ENCODE results near the gene GDPD5.
A peak's percentile ranks its signal among the peaks of the same experiment; 100 is the strongest.
"Not testable (repeated sequence)": the region's sequence is repeated elsewhere in the genome, so short reads cannot be mapped to it uniquely, and the experiment has no call there.

GDPD5 gene

DNA sequence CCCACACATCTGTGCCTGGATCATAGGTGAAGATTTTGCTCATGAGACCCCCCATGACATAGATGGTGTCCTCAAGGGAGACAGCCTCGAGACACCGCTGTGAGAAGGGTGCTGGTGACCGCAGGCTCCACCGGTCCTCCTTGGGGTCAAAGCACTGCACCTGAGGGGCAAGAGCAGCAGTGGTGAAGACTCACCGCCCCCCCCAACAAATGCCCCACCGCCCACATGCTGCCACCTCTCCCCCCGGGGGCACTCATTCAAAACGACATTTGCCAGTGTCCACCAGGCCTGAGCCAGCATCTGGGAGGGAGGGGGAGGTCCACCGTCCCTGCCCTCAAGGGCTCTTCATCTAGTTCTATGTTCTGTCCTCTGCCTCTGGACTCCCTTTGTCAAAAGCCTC, 102.0 kb downstream of the GDPD5 start:
- no peak for DNase-seq

DNA sequence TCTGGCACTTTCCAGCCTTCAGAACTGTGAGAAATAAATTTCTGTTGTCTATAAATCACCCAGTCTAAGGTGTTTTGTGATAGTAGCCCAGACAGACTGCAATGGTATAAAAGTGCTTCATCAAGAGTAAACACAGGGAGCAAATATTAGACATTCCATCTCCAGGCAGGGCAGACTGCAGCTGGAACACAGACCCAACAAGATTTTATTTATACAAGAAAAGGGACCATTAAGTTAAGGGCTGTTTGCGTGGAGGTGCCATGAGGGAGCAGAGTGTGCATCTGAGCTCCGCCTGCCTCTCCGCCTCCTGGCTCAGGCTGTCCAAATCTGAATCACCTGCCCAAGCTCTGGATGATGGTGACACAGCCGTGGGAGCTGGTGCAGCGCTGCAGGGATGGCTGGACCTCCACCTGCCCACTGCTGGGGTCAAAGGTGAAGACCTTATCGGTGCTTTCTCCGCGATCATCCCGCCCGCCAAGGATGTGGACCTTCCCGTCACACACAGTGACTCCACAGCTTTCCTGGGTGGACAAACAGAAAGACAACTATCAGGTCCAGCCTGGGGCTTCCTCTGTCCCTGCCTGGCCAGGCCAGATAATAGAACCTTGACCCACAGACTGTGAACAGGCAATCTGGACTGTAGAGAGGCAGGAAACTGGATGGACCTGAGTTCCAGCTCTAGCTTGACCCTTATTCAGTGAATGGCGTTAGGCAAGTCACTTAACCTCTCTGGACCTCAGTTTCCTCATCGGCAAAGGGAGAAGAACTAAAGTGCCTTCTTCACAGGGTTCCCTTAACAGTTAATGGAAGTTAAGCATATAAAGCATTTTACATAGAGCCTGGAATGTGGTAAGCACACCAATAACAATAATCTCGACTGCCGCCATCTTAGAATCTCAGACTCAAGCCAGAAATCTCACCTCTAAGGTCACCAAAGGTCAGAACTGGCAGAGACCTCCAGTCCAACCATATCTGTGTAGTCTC, 103.2 kb downstream of the GDPD5 start:
- no peak for DNase-seq

DNA sequence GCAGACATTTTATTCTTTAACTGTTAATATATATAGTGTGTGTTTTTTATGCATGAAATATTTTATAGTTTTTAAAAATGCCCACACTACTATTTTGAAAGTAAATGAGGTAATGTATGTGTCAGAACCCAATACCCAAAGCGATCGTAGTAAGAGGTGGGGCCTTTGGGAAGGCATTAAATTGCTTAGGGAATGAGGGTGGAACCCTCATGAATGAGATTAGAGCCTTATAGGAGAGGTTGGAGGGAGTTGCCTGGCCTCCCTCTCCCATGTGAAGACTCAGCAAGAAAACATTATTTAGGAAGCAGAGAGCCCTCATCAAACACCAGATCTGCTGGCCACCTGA, 103.9 kb downstream of the GDPD5 start:
- DNase-seq: no peak

DNA sequence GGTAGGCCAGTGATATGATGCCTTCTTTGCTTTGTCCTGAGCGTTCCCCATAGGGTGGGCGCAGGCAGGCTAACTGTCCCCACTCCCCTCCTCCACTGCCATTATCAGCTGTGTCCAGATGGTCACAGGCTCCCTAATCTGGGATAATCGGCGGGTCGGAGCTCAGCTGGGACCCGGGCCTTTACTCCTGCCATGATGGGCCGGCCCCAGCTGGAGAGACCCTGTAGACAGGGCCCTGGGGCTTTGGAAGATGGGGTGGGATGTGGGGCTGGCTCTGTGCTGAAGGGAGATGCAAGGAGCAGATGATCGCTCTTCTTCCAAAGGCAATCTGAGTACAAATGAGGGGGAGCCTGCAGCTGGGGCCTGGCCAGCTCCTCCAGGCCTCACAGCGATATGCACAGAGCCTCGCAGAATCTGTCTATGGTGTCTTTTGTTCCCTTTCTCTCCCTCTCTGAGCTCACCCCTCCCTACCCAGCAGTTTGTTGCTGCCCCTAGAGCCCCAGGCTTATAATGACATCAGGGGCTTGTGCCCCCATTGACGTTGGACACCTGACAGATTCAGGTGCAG, 104.6 kb downstream of the GDPD5 start:
- no peak for DNase-seq

DNA sequence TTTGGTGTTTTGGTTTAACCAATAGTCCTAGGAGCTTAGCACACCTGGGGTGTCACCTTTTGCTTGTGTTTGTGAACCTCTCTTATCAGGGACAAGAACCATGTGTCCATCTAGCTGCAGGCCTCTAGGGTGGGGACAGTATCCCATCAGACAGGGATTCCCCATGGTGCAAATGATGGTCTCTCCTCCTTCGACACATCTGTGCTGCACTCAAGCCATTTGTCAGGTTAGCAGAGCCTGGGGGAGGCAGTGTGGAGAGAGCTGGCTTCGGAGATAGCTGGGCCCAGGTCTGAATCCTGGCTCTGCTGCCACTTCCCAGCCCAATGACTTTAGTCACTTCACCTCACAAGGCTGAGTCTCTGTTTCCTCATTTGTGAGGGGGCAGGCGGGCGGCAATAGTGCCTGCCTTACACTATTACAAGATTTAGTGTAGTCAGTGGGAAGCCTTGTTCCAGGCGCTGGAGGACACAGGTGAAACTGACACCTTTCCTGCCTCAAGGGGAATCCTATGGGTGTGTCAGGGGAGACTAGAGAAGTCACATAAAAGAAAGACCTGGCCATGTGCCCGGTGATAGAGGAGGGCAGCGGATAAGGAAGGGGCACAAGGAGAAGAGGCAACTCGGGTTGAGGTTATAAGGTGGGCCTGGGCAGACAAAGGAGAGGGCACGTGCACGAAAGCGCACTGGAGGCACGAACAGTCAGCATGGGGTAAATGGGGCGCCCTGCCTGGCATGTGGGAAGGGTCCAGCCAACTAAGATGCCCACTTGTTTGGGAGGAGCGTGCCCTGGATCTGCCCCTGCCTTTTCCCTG, 105.3 kb downstream of the GDPD5 start:
- DNase-seq: no peak

DNA sequence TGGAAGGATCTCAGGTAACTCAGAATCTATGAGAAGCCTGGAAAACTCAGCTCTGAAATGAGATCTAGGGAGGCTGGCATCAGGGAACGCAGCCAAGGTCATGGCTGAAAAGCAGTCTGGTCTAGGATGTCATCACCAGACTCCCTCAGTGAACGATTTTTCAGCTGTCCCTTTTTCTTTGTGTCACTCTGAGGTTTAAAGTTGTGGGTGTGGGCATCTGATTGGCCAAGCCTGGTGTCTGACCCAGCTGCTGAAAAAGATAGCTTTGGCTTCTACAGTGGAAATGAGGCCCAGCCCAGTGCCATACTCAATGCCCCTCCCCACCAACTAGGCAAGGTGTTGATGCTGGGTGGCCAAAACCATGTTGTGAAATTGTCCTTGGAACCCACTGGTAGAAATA, 111.9 kb downstream of the GDPD5 start:
- DNase-seq: no peak

DNA sequence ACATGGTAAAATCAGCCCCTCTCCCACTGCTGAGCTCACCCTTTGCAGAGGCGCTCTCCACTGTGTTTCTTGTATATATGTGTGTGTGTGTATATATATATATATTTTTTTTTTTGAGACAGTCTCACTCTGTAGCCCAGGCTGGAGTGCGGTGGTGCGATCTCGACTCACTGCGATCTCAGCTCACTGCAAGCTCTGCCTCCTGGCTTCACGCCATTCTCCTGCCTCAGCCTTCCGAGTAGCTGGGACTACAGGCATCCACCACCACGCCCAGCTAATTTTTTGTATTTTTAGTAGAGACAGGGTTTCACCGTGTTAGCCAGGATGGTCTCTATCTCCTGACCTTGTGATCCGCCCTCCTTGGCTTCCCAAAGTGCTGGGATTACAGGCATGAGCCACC, 112.6 kb downstream of the GDPD5 start:
- DNase-seq: not testable (repeated sequence)

DNA sequence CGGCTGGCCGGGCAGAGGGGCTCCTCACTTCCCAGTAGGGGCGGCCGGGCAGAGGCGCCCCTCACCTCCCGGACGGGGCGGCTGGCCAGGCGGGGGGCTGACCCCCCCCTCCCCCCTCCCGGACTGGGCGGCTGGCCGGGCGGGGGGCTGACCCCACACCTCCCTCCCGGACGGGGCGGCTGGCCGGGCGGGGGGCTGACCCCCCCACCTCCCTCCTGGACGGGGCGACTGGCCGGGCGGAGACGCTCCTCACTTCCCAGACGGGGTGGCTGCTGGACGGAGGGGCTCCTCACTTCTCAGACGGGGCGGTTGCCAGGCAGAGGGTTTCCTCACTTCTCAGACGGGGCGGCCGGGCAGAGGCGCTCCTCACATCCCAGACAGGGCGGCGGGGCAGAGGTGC, 115.8 kb downstream of the GDPD5 start:
- DNase-seq: not testable (repeated sequence)

DNA sequence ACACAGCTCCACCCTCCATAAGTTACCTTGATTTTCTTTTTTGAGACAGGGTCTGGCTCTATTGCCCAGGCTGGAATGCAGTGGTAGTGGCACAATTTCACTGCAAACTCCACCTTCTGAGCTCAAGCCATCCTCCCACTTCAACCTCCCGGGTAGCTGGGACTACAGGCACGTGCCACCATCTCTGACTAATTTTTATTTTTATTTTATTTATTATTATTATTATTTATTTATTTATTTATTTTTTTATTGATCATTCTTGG, 116.9 kb downstream of the GDPD5 start:
- DNase-seq: no peak

DNA sequence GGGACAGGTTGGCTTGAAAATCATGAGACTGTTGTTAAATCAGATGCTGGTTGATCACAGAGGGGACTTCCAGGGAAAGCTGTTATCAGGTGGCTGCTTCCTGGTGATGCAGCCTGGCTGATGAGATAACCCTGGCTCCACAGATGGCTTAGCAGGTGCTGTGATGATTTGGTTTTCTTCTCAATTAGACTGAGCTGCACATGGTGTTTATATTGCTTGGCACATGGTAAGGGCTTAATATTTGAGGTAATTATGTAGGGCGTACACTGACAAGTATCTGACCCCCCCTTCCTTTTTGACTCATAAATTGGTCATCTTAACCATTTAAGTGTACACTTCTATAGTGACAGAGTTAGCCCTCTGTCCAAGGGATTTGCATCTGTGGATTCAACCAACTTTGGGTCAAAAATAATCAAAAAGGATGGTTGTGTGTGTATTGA, 119.4 kb downstream of the GDPD5 start:
- no peak for DNase-seq

DNA sequence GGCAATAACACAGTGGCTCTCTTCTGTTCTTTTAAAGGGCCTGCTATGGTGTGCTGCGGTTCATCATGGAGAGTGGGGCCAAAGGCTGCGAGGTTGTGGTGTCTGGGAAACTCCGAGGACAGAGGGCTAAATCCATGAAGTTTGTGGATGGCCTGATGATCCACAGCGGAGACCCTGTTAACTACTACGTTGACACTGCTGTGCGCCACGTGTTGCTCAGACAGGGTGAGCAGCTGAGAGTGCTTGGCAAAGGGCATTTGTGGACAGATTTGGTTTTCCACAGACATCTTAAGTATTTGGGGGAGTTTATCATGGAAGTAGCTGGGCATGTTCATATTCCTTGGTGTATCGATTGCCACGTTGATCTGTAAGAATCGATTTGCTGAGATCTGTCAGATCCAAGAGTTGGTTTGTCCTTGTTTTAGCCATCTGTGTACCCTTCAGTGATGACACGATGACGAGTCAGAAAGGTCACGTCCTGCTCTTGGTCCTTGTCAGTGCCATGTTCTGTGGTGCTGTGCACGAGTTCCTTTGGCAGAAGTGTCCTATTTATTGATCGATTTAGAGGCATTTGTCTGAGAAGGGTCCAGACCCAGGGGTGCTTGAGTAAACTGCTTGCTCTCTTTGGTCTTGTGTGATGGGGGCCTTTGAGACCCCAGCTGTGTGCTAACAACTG, 121.6 kb downstream of the GDPD5 start:
- DNase-seq: no peak

DNA sequence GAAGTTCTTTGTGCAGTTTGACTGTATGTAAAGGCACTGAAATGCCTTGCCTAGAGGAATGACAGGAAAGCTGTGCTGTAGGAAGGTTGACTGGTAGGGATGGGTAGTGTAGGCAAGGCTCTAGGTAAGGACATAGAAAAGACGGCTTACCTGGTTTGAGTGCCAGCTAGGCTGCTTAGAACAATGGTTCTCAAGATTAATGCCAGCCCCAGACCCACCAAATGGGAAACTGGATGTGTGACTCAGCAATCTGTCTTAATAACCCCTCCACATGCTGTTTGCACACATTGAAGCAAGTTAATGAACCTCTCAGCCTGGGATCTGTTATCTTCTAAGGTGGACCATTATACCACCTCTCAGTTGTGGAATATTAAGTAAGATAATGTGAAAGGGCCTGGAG, 122.7 kb downstream of the GDPD5 start:
- DNase-seq: no peak

DNA sequence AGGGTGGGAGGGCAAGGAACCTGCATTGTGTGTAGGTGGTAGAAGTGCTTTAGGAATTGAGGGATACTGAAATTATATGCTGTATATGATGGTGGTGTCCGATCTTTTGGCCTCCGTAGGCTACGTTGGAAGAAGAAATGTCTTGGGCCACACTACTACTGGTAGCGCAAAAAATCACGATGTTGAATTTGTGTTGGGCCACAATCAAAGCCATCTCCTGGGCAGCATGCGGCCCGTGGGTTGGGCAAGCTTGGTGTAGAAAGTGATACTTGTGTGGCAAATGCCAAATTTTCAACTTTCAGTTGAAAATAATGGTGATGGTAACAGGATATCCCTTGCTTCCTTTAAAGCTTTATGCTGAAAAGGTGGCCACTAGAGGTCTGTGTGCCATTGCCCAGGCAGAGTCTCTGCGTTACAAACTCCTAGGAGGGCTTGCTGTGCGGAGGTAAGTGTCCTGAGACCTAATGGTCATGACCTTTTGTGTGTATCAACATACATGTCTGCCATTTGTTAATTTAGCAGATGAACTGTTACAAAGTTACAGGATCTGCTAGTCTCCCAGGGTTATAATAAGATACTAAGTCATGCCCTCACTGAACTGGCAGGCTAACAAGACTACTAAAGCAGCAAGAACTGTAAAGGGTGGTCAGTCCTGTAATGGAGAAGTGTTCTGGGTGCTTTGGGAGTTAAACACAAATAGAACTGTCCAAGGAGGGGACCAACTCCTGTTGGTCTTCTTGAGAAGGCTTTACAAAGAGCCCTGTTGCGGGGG, 123.6 kb downstream of the GDPD5 start:
- DNase-seq: no peak

DNA sequence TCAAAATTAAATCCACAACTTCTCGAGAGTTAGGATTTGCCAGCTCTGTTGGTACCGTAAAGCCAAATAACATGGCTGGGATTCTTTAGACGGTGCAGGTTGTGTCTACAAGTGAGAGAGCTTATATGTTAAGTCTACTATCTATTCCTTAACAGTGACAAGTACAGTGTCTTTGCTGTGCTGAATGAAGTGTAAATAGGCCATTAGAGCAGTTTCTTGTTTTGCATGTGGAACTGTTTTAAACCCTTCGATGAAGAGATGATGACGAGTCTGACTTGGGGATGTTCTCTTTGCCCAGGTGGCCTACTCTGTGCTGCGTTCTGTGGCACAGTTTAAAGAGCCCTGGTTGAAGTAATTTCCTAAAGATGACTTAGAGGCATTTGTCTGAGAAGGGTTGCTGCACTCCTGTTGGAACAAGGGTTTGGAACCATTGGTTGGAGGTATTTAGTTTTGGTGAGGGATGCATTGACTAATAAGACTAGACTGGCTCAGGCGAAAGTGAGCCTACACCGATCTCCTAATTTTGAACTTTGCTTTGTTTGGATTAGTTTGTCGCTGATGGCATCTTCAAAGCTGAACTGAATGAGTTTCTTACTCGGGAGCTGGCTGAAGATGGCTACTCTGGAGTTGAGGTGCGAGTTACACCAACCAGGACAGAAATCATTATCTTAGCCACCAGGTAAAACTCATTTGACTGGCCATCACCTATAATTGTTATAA, 125.4 kb downstream of the GDPD5 start:
- no peak for DNase-seq

DNA sequence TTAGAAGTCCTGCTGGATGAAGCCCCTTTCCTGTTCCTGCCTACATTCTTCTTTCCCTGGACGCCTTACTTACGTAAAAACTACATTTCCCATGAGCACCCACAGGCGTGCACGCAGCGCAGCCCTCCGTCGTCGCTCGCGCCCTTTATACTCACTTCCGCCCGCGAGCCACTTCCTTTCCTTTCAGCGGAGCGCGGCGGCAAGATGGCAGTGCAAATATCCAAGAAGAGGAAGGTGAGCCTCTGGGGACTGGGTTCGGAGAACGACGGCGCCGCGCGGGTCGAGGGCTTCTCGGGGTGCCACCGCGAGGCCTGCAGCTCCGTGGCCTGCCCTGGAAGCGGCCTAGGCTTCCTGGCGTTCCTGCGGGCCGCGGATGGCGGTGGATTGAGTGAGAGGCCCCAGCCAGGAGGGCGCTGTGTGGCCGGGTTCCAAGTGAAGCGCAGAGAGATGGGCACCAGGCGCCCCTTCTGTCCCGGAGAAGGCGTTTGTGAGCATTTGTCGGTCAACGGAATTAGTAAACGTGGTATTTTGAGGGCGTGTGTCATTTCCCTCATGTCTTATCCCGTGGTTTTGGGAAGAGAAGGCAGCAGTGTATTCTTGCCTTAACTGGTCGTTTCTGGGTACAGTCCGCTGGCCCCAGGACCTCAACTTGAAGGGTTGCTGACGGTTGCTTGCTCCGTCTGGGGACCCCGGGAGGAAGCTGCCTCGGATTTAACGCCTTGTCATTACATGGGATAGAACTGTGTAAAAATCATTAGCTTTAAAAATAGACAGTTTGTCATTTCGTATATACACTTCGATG, 126.2 kb downstream of the GDPD5 start, which contains the start of gene RPS3:
TSS of gene RPS3 (plus strand) at position 175 of the 802 bp plus-strand sequence. CDS start at position 205, 30 bp downstream.
- peak; percentile 83 for DNase-seq

DNA sequence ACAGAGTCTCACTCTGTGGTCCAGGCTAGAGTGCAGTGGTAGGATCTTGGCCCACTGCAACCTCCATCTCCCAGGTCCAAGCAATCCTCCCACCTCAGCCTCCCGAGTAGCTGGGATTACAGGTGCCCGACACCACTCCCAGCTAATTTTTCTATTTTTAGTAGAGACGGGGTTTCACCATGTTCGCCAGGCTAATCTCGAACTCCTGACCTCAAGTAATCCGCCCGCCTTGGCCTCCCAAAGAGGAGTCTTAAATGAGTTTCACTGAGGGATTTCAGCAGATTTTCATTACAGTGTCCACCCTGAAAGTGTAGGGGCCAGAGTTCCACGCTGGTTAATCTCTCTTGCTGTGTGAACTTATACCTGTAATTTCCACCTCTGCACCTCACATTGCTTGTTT, 126.8 kb downstream of the GDPD5 start:
- DNase-seq: no peak

DNA sequence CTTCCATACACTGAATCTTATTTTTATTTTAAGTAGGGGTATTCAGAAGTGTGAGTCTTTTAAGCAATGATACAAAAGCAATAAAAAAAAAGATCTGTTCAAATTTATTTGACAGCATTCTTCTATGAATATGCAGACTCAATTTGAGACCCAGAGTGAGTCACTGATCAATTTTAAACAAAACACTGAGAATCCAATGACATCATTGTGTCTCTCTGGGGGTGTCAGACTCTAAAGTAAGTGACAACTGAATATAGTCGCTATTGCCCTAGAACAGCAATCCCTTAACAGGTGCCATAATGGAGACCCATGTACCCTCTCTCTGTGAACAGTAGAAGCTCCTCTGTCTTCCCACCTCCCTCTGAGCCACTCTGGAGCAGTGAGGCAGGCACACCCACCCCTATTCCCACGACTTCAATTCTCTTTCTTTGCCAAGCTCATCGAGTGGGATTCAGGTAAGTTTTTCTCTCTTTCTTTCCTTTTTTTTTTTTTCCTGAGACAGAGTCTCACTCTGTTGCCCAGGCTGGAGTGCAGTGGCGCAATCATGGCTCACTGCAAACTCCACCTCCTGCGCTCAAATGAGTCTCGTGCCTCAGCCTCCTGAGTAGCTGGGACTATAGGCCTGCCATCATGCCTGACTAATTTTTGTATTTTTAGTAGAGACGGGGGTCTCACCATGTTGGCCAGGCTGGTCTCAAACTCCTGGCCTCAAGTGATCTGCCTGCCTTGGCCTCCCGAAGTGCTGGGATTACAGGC, 131.5 kb downstream of the GDPD5 start:
- DNase-seq: no peak

DNA sequence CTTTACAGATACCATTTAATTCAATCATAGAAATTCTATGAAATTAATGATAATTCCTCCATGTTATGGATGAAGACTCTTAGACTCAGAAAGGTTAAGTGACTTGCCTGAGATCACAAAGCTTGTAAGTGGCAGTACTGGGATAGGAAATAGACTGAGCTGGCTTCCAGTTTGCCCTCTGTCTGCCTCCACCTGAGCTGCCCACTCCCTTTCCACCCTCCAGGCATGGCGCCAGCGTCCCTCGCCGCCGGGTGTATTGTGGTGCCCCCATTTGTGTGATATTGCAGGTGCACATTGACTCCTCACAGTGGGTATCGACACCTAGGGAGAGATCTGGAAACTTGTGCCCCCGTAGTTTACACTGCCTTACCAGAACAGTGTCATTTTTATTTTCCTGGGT, 135.8 kb downstream of the GDPD5 start:
- DNase-seq: no peak

DNA sequence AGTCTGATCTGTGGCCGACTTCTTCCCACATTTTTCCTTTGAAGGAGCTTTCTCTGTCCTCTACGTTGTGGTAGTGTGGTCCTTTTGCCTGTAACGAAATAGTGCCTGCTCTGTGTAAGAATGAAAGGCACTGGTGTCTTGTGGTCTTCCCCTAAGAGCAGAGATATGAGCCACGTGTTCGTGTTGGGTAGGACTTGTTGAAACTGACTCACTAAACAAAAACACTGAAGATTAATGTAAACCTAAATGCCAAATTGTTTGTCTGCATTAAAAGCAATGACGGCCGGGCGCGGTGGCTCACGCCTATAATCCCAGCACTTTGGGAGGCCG, 136.5 kb downstream of the GDPD5 start:
- no peak for DNase-seq
